Measurements from ENCODE around the gene ELMO1. TPM values are rescaled to one million over a fixed set of nuclear protein-coding genes. Genes with fewer than 3 reads are reported as not detected.

ELMO1 gene
- total and polyA plus RNA-seq, 11 donors = 6.9 to 38.6 (median 14.7) TPM

GRCh38 chr7:37015353-37016034 is 433.2 kb downstream of the ELMO1 start:
- ATAC-seq (no peak), DNase-seq (no peak)
- Histone ChIP-seq H3K4me3 (no peak overlapping the region), H3K27me3 (no peaks in the 10 kb centered on the region), H3K9me3 (peaks cover 0 to 7% (median 0%) of the 10 kb centered on the region in 12 donors), H3K27ac (no peak overlapping the region), H3K4me1 (peaks cover 0 to 12% (median 2%) of the 10 kb centered on the region in 12 donors), H3K36me3 (peaks cover 0 to 25% (median 12%) of the 10 kb centered on the region in 9 donors)
- TF ChIP-seq POLR2A (IDR thresholded peaks at IDR 0.05) (no peak), CTCF (IDR thresholded peaks at IDR 0.05) (no peak)
- intact Hi-C loops (cut with DNase I) = no loop called here
- 87 to 95% (median 92%) methylated on average over 12 of the region's 12 CpGs for WGBS, 4 donors

- Histone ChIP-seq H3K4me3 (no peak overlapping the region), H3K9me3 (peaks cover 0 to 7% (median 0%) of the 10 kb centered on the region in 12 donors), H3K4me1 (peaks cover 0 to 8% (median 0%) of the 10 kb centered on the region in 12 donors), H3K36me3 (peaks cover 0 to 26% (median 12%) of the 10 kb centered on the region in 9 donors), H3K27ac (no peak overlapping the region), H3K27me3 (no peaks in the 10 kb centered on the region)
- TF ChIP-seq POLR2A (IDR thresholded peaks at IDR 0.05) = no peak
- TF ChIP-seq CTCF (IDR thresholded peaks at IDR 0.05) = no peak
- DNase-seq (no peak), ATAC-seq (no peak)
- 76 to 81% (median 77%) methylated on average over 4 of the region's 4 CpGs for WGBS, 4 donors
- intact Hi-C loops (cut with DNase I) = no loop called here
These were observed 434.9 kb downstream of the ELMO1 start for GRCh38 chr7:37013771-37014170.

GRCh38 chr7:37011151-37011890 is 437.3 kb downstream of the ELMO1 start:
- H3K27me3 ChIP-seq = no peaks in the 10 kb centered on the region

More at GRCh38 chr7:37011151-37011890, 437.3 kb downstream of the ELMO1 start:
- Histone ChIP-seq H3K36me3 (peaks cover 0 to 26% (median 12%) of the 10 kb centered on the region in 9 donors), H3K4me1 (peaks cover 0 to 1% (median 0%) of the 10 kb centered on the region in 12 donors), H3K9me3 (no peaks in the 10 kb centered on the region), H3K27ac (no peak overlapping the region), H3K4me3 (no peak overlapping the region)
- DNase-seq (no peak), ATAC-seq (no peak)
- WGBS, 4 donors = 94 to 97% (median 95%) methylated on average over 3 of the region's 3 CpGs
- intact Hi-C loops (cut with DNase I) = no loop called here
- TF ChIP-seq CTCF (IDR thresholded peaks at IDR 0.05) (no peak), POLR2A (IDR thresholded peaks at IDR 0.05) (no peak)

Measured in heart left ventricle (tissue), 16 donors.